Measurements from ENCODE around the gene TBC1D22A.

Gene TBC1D22A

GRCh38 chr22:46995501-46996360 lies 233.3 kb downstream of the TBC1D22A start:
- no peak for DNase-seq (ENCODE audit: low read depth in 2 of 2)

GRCh38 chr22:46996595-46997310 lies 234.3 kb downstream of the TBC1D22A start:
- no peak for DNase-seq (ENCODE audit: low read depth in 2 of 2)

DNA sequence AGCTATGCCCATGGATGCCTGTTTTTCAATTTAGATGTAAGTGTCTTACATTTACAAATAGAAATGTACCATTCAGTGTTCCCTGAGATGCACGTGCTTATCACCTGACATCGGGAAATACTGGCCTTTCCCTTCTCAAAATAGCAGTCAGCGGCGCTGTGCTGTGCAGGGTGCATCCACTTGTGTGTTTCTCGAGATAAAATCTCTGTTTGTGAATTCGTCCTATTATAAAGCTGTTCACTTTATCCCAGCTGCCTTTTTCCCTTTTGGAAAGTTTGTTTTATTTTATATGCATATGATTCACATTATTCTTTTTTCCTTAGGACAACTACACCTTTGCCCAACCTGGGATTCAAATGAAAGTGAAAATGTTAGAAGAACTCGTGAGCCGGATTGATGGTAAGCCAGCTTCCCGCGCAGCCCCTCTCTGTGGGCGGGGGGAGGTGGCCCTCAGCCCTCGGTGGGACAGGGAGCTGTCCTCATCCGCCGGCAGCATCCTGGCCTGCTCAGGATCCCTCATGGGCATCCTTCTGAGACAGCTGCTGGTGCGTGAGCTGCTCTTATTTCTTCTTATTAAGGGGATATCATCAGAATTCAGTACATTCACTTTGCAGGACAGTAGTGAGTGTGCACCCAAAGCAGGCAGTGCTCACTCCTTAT lies 235.0 kb downstream of the TBC1D22A start:
- DNase-seq (ENCODE audit: low read depth in 2 of 2): no peak

- no peak for DNase-seq (ENCODE audit: low read depth in 2 of 2)
Measured at GRCh38 chr22:46998331-46998730, 235.9 kb downstream of the TBC1D22A start.

DNA sequence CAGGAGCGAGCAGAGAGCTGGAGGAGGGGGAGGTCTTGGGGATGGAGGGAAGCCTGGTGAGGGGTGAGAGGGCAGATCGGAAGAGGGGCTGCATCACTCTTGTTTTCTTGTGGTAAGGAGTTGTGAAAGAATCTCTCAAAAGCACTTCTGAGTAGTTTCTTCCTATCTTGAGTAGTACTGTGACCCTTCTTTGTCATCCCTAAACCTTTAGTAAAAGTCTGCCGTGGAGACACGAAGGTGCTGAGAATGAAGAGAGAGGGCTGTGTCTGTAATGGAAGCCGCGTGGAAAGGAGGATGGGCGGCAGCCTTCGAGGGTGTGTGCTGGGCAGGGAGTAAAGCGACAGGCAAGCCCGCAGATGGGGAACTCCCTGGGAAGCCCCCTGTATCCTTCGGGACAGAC lies 237.8 kb downstream of the TBC1D22A start:
- DNase-seq (ENCODE audit: low read depth in 2 of 2): no peak

DNA sequence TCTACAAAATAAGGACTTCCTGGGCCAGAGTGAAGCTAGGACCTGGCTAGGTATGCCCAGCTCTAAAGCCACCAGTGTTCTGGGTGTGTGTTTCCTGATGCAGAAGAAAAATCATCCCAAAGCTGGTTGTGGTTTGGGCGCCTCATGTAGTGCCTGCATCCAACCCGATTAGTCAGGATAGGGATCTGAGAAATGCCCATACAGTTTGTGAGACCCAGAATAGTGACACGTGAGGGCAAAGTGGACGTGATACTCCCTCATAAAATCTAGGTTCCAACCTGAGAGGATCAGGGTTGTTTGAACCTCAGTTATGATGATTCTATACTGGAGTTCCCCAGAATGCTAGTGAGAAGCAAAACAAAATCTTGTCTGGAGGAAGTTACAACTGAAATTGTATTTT lies 238.4 kb downstream of the TBC1D22A start:
- DNase-seq (ENCODE audit: low read depth in 2 of 2): no peak

- no peak for DNase-seq (ENCODE audit: low read depth in 2 of 2)
Measured at GRCh38 chr22:47001288-47001687, 238.8 kb downstream of the TBC1D22A start.

- no peak for DNase-seq (ENCODE audit: low read depth in 2 of 2)
Measured at GRCh38 chr22:47002692-47003091, 240.2 kb downstream of the TBC1D22A start.

DNA sequence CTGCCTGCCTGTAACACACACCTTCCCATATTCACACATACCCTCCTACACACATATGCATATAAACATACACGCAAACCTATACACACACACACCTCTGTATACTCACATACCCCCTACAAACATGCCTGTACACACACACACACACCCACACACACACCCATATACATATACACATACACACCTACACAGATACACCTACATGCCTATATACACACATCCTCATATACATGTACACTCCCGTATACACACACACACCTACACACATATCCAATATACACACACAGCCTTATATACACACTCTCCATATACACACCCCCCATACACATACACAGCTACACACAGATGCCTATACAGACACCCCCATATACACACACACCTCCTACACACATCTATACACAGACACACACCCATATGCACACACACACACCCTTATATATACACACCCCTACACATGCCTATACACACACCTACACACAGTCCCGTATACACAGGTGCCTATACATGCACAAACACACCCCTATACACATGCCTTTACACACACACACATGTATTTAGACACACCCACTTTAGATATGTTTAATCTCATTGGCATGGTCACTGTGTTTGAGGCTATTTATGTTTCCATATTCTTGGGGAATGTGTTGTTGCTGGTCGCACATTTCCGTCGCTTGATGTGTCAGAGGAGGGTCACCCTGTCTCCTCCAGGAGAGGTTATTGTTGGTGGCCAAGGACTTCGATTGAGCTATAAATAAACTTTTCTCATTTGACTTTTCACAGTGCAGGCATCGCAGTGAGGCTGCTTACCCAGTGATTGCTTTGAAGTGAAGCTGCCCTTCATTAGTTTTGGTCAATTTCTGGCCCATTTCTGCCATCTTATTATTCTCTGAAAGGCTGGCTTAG lies 243.3 kb downstream of the TBC1D22A start:
- DNase-seq (ENCODE audit: low read depth in 2 of 2): no peak

DNA sequence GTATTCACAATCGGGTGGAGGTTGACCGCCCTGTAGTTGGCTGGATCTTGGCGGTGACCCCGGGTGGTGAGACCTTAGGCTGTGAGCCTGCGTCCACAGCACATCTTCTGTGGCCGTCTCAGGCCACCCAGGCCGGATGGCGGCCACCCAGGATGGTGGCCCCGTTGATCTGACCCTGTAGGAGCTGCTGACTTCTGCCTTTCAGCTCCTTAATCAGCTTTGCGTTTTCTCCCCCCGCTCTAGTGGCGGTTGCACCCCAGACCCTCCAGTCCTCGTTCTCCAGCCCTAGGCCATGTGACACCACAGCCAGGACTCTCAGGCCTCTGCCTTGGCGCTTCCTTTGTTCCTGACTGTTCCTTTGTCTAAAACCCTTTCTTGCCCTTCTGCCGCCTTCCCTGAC lies 244.0 kb downstream of the TBC1D22A start:
- no peak for DNase-seq (ENCODE audit: low read depth in 2 of 2)

DNA sequence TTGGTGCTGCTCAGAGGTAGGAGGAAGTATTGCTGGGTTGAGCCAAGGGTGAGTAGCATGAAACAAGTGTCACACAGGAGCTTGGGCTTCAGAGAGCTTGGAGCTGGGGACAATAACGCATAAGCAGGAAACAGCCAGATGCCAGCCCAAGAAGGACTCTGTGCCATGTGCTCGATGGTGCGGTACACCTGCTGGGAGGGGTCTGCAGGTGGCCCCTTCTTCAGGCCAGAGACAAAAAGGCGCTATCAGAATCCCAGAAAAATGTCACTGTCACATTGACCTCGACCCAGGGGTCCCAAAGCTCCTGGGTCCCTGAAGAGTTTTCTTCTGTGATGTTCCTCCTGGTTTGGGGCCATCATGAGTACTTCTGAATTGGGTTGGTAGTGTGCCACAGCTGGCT lies 244.4 kb downstream of the TBC1D22A start:
- DNase-seq (ENCODE audit: low read depth in 2 of 2): no peak

- no peak for DNase-seq (ENCODE audit: low read depth in 2 of 2)
Measured at GRCh38 chr22:47007496-47007895, 245.0 kb downstream of the TBC1D22A start.

GRCh38 chr22:47008208-47008885 lies 245.9 kb downstream of the TBC1D22A start:
- DNase-seq (ENCODE audit: low read depth in 2 of 2): no peak

GRCh38 chr22:47009304-47010101 lies 247.1 kb downstream of the TBC1D22A start:
- DNase-seq (ENCODE audit: low read depth in 2 of 2): no peak

DNA sequence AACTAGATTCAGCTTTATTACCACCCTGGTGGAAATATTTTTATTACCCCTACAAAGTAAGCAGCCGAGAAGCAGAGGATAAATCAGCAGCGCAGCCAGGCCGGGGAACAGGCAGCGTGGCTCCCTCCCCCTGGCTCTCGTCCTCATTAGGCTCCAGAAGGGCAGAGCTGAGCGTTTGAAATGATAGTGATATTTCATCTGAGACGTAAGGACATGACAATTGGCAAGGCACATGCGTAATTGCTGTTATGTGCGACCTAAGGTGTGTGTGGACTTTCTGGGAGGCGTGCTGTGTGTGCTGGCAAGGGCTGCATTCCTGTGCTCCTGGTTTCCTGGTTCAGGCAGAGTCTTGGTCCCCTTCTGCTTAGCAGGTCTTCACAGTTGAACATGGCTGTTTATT lies 247.8 kb downstream of the TBC1D22A start:
- DNase-seq (ENCODE audit: low read depth in 2 of 2): no peak

DNA sequence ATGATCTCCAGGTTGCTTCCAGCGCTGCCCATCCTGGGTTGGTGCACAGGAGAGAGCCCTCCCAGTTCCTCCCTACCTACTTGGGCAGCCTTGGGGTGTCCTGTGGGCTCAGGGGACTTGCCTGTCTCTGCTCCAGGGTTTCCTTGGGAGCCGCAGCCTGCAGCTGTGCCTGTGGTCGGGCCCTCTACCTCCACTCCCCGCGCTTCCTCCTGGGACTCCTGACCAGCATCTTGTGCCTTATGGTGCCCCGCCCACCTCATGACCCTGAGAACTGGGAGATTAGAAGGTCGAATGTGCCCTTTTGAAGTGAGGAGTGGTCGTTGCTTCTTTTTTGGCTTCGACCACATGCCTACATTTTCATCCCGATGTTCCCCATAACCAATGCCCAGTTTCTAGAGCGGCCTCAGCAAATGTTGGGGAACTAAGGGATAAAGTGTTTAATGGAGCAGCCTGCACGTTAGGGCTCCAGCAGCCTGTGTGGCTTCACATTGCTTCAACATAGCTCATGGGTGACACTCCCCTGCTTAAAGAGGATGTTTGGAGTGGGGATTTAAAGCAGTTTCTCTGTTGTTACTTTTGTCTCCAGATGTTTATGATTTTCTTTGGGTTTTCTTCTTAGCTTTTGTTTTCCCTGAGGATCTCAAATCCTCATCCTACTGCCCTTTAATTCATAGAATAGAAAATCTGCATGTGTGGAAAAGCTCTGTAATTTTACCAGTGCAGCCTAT lies 248.8 kb downstream of the TBC1D22A start:
- DNase-seq (ENCODE audit: low read depth in 2 of 2): peak; percentile 32 to 37

GRCh38 chr22:47011859-47012258 lies 249.4 kb downstream of the TBC1D22A start:
- no peak for DNase-seq (ENCODE audit: low read depth in 2 of 2)

GRCh38 chr22:47012589-47013370 lies 250.3 kb downstream of the TBC1D22A start:
- peak; percentile 28 to 37 for DNase-seq (ENCODE audit: low read depth in 2 of 2)

Measured in fibroblast of skin of left quadriceps (primary cell).